DMS53 treated with DMSO at 0.1 percent for 48 hours (cell line): ENCODE measurements around the gene PI16.
"Not testable (repeated sequence)": the region's sequence is repeated elsewhere in the genome, so short reads cannot be mapped to it uniquely, and the experiment has no call there.

Experiments used
- DNase-seq: peaks from one replicate; lab custom pipeline; 2025; ENCODE audit not compliant: unreplicated experiment; lab: John Stamatoyannopoulos, UW

Gene PI16

GRCh38 chr6:36927691-36928546 is 26.6 kb upstream of the PI16 start:
- no peak for DNase-seq

DNA sequence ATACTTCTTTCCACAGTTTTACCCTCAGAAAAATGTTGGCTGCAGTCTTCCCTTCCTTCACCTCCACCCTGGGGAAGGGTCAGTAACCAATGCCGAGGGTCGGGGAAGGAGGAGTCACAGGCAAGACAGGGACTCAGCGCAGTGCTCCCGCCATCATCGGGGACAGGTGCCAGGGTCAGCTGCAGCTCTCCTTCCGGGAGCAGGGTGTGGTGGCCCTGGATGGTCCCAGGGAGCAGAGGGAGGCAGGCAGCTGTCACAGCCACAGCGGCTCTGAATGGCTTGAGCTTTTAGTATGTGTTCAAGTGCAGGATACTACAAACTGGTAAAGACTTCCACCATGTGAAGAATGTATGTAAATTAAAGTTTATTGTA is 26.0 kb upstream of the PI16 start:
- no peak for DNase-seq

DNA sequence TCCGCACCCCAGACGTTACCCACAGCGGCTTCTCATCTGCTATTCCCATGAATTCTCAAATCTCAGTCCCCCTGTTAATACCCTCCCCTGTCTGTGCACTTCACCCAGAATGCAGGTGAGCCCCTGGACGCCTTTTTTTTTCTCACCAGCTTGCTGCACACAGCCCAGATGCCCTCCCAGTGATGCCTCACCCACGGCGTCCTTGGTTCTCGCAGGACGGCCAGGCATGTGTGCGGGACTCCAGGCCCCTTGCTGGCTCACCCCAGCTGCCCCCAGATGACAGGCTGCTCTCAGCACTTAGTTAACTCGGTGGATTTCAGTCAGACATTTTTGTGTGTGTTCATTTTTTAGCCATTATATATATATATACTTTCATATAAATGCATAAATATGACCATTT is 25.4 kb upstream of the PI16 start:
- DNase-seq: no peak

- DNase-seq: no peak
These were observed 24.9 kb upstream of the PI16 start for GRCh38 chr6:36929607-36930006.

DNA sequence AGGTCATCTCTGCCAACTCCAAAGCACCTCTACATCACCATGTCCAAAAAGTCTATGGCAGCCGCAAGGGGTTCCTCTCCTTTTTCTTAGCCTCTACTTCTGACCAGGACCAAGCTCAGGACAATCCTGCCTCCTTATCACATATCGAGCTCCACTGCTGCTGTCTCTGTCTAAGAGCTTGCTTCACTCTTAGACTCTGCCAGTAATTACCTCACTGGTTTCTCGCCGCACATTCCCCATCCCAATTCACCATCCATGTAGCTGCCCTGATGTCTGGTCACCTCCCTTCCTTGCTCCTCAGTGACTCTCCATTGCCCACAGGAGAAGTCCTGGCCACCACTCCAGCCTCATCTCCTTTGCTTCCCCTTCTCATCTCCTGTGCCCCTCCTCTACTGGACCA is 24.1 kb upstream of the PI16 start:
- DNase-seq: no peak

DNA sequence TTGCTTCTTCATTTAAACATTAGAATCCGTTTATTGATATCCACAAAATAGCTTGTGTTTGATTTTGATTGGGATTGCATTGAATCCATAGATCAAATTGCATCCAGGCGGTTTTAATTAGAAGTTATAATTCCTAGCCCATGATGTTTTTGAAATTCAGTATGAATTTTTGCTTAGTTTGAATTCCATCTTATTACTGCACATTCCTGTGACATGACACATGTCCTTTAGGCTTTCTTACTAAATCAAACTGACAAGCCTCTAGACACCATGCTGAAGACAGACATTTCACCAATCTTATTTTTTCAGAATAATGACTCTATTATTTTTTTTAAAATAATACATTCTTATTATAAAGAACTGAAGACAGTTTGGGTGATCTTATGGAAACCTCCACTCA is 21.4 kb upstream of the PI16 start:
- DNase-seq: no peak

GRCh38 chr6:36933519-36933918 is 21.0 kb upstream of the PI16 start:
- no peak for DNase-seq

DNA sequence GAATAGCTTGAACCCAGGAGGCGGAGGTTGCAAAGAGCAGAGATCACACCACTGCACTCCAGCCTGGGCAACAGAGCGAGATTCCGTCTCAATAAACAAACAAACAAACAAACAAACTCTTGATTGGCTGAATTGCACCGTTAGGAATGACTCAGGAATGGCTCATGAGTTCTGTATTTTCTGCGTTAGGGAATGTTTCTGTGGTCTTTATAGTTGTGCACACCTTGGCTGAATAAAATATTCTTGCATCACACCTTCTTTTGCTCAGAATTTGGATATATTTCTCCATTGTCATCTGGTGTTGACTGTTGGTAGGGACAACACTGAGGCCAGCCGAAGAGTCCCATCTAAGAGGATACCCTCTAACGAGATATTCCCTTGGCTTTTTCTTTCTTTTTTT is 19.6 kb upstream of the PI16 start:
- no peak for DNase-seq

- DNase-seq: no peak
These were observed 17.7 kb upstream of the PI16 start for GRCh38 chr6:36936824-36937223.

DNA sequence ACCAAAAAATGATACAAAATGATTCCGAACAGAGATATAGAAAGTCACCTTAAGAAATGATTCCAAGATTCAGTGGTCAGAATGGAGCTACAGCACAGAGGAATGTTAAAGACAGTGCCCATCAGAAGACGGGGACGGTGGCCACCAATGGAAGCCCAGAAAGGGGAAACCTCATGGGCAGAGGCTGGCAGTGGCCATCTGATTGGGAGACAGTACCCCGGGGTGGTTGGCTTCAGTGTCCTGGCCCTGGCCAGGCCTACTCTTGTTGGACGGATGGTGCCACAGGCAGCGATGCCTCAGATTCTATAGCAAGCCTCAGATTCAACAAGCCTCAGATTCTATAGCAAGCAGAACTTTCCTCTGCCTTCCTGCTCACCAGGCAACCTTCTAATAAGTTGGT is 16.6 kb upstream of the PI16 start:
- no peak for DNase-seq

- no peak for DNase-seq
These were observed 16.0 kb upstream of the PI16 start for GRCh38 chr6:36938536-36938935.

- not testable (repeated sequence) for DNase-seq
These were observed 15.5 kb upstream of the PI16 start for GRCh38 chr6:36939005-36939404.

- DNase-seq: no peak
These were observed 14.5 kb upstream of the PI16 start for GRCh38 chr6:36940027-36940426.

DNA sequence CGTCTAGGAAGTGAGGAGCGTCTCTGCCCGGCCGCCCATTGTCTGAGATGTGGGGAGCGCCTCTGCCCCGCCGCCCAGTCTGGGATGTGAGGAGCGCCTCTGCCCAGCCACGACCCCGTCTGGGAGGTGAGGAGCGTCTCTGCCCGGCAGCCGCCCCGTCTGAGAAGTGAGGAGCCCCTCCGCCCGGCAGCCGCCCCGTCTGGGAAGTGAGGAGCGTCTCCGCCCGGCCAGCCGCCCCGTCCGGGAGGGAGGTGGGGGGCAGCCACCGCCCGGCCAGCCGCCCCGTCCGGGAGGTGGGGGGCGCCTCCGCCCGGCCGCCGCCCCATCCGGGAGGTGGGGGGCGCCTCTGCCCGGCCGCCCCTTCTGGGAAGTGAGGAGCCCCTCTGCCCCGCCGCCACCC is 13.0 kb upstream of the PI16 start:
- not testable (repeated sequence) for DNase-seq

DNA sequence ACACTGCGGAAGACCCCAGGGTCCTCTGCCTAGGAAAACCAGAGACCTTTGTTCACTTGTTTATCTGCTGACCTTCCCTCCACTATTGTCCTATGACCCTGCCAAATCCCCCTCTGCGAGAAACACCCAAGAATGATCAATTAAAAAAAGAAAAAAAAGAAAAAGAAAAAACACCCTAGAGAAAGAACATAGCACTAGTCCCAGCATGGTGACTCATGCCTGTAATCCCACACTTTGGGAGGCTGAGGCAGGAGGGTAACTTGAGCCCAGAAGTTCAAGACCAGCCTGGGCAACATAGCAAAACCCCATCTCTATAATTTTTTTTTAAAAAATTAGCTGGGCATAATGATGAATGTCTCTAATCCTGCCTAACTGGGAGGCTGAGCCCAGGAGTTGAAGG is 12.2 kb upstream of the PI16 start:
- not testable (repeated sequence) for DNase-seq

DNA sequence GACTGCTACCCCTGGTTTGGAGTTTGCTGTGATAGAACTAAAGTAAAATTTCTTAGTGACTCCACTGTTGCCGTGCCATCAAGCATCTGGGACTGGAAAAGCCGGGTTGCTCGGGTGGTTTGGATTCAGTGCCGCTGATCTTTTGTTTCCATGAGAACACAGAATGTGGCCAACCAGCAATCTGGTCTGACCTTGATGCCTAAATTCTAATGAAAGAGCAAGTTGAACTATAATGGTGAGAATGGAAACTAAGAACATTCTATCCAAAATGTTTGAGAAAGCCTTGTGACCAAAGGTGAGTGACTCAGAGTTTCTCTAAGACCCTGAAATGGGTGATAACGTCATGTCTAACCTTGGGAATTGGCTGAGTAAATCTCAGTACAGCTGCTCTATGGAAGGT is 9.9 kb upstream of the PI16 start:
- no peak for DNase-seq

DNA sequence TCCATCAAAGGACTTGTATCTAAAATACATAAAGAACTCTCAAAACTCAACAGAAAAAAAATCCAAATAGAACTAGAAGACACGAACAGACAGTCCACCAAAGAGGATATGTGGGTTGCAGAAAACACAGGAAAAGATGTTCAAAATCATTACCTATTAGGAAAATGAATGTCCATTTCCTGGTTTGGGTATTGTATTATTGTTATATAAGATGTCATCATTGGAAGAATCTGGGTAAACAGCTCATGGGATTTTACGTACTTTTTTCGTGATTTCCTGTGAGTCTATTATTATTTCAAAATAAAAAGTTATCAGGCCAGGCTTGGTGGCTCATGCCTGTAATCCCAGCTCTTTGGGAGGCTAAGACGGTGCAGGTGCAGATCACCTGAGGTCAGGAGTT is 9.2 kb upstream of the PI16 start:
- no peak for DNase-seq

- DNase-seq: no peak
These were observed 8.0 kb upstream of the PI16 start for GRCh38 chr6:36946526-36946925.

DNA sequence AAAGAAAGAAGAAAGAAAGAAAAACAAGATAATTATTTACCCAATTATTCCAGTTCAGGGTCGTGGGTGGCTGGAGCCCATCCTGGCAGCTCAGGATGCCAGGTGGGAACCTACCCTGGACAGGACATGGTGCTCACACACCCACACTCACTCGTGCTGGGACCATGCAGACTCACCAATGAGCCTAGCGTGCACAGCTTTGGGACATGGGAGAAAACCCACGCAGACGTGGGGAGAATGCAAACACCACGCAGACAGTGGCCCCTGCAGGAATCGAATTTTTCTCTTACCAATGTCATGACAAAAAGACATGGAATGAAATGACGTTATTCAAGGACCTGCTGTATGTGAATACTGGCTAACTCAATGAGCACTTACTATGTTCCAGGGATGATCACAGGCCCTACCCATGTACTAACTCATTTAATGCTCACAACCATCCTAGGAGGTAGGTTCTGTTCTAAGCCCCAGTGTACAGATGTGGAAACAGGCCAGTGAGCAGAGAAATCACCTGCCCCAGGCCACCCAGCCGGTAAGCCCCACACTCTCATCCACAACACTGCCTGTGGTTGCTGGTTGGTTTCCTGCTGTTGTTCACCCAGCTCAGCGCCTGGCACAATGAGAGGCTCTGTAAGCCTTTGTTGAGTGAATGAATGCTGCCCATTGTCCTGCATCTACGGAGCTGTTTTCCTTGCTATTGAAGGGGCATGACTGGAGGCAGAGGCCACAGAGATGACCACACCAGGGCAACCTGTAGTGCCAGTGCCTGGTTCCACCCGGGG is 6.8 kb upstream of the PI16 start:
- no peak for DNase-seq

GRCh38 chr6:36949076-36949475 is 5.5 kb upstream of the PI16 start:
- DNase-seq: not testable (repeated sequence)

DNA sequence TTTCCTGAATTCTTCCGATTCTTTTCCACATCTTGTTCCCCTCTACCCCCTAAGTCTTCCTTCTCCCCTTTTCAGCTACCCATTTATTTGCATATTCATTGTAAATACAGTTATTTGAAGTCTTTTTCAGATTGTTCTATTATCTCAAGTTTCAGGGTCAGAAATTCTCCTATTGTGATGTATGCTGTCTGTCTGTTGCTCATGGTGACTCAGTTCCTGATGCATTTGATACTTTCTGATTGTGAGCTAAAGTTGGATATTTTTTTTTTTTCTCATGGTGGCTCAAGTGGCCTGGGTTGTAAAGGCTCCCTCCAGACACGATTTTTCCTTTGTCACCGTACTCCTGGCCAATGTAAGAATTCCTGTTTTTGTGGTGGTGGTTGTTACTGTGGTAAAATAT is 4.9 kb upstream of the PI16 start:
- DNase-seq: no peak

GRCh38 chr6:36953931-36954261 is 642 bp upstream of the PI16 start:
- no peak for DNase-seq

DNA sequence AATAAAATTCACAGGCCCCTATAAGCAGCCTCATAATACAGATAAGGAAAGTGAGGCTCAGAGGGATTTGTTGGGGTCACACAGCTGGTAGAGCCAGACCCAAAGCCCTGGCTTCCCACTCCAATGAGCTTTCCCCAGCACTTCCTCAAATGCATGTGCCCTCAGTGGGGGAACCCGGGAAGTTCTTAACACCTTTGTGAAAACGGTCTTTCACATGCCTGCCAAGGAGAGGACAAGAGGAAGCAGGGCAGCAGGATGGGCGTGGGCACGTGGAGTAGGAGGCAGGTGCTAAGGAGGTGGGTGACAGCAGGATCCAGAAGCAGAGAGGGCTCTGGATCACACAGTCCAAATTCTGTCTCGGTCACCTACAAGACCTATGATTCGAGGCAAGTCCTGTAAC is 598 bp downstream of the PI16 start:
- DNase-seq: no peak
